ENCODE results near the gene SLC16A3.
"Not testable (repeated sequence)": the region's sequence is repeated elsewhere in the genome, so short reads cannot be mapped to it uniquely, and the experiment has no call there.

Gene SLC16A3

GRCh38 chr17:82204831-82205719 lies 23.8 kb upstream of the SLC16A3 start:
- no peak for DNase-seq

GRCh38 chr17:82205720-82206508 lies 22.9 kb upstream of the SLC16A3 start:
- DNase-seq, result peak; percentile 86

GRCh38 chr17:82210655-82211054 lies 18.2 kb upstream of the SLC16A3 start:
- not testable (repeated sequence) for DNase-seq

GRCh38 chr17:82212331-82213250 lies 16.3 kb upstream of the SLC16A3 start, which contains the start of gene CCDC57:
Gene CCDC57 (minus strand): TSS chr17:82212842. CDS start chr17:82201944, 10,898 bp downstream.
- DNase-seq, result peak; percentile 68 to 75

- peak; percentile 71 for DNase-seq
Measured at GRCh38 chr17:82213251-82214011, 15.4 kb upstream of the SLC16A3 start.

GRCh38 chr17:82214012-82214628 lies 14.7 kb upstream of the SLC16A3 start:
- DNase-seq, result no peak

GRCh38 chr17:82215095-82215971 lies 13.5 kb upstream of the SLC16A3 start:
- no peak for DNase-seq

- no peak for DNase-seq
Measured at GRCh38 chr17:82215972-82216300, 12.9 kb upstream of the SLC16A3 start.

GRCh38 chr17:82216301-82217119 lies 12.3 kb upstream of the SLC16A3 start:
- DNase-seq, result peak; percentile 68 to 87

GRCh38 chr17:82217120-82217529 lies 11.7 kb upstream of the SLC16A3 start:
- DNase-seq, result no peak

GRCh38 chr17:82217530-82218204 lies 11.2 kb upstream of the SLC16A3 start:
- peak in 1 of 2 donors; percentile 79 for DNase-seq

GRCh38 chr17:82218349-82219075 lies 10.3 kb upstream of the SLC16A3 start:
- no peak for DNase-seq

- DNase-seq, result no peak
Measured at GRCh38 chr17:82219083-82219482, 9.8 kb upstream of the SLC16A3 start.

GRCh38 chr17:82219753-82220709 lies 8.8 kb upstream of the SLC16A3 start:
- DNase-seq, result no peak

- no peak for DNase-seq
Measured at GRCh38 chr17:82221341-82221902, 7.4 kb upstream of the SLC16A3 start.

- DNase-seq, result peak in 1 of 2 donors; percentile 35
Measured at GRCh38 chr17:82222816-82223215, 6.0 kb upstream of the SLC16A3 start.

- DNase-seq, result no peak
Measured at GRCh38 chr17:82223517-82223916, 5.3 kb upstream of the SLC16A3 start.

Measured in CD4-positive, alpha-beta T cell treated with Interleukin-4 for 1 hour (primary cell).